ENCODE results near the gene TOMM40L.

The TOMM40L gene

DNA sequence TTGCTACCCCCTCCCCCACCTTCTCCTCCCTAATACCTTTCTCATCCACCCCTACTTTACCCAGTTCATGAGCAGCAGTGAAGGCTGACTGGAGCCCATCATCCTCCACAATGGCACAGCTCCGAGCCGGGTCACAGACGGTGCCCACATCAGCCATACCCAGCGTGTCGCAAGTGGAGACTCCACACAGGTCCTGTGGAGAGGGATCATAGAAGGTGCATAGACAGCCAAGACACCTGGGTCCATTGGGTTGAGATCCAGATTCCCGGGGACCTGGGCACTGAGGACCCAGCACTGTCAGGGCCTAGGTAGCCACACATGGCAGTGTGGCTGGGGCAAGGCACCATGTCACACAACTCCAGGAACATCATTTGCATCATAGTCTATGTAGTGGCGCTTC is 29.7 kb upstream of the TOMM40L start:
- DNase-seq (ENCODE audit: insufficient read length, low spot score) (no peak), FAIRE-seq (no peak)
- TF ChIP-seq POLR2AphosphoS5 (IDR thresholded peaks at IDR 0.05; ENCODE audit: low read depth, low read length) (no peak), SPI1 (IDR thresholded peaks at IDR 0.05; ENCODE audit: low read depth, low read length) (no peak), PAX5 (IDR thresholded peaks at IDR 0.05; ENCODE audit: insufficient read depth, low read length, severe bottlenecking) (no peak), TAF1 (IDR thresholded peaks at IDR 0.05; ENCODE audit: low read depth, low read length) (no peak), POLR2A (IDR thresholded peaks at IDR 0.05; ENCODE audit: low read depth, low read length) (no peak), POU2F2 (IDR thresholded peaks at IDR 0.05; ENCODE audit: low read depth, low read length) (no peak)

GRCh38 chr1:161196521-161197451 is 29.1 kb upstream of the TOMM40L start:
- FAIRE-seq (no peak), DNase-seq (ENCODE audit: insufficient read length, low spot score) (no peak)
- TF ChIP-seq POLR2AphosphoS5 (IDR thresholded peaks at IDR 0.05; ENCODE audit: low read depth, low read length) (no peak), PAX5 (IDR thresholded peaks at IDR 0.05; ENCODE audit: insufficient read depth, low read length, severe bottlenecking) (no peak), POLR2A (IDR thresholded peaks at IDR 0.05; ENCODE audit: low read depth, low read length) (no peak), SPI1 (IDR thresholded peaks at IDR 0.05; ENCODE audit: low read depth, low read length) (no peak), TAF1 (IDR thresholded peaks at IDR 0.05; ENCODE audit: low read depth, low read length) (no peak), POU2F2 (IDR thresholded peaks at IDR 0.05; ENCODE audit: low read depth, low read length) (no peak)

DNA sequence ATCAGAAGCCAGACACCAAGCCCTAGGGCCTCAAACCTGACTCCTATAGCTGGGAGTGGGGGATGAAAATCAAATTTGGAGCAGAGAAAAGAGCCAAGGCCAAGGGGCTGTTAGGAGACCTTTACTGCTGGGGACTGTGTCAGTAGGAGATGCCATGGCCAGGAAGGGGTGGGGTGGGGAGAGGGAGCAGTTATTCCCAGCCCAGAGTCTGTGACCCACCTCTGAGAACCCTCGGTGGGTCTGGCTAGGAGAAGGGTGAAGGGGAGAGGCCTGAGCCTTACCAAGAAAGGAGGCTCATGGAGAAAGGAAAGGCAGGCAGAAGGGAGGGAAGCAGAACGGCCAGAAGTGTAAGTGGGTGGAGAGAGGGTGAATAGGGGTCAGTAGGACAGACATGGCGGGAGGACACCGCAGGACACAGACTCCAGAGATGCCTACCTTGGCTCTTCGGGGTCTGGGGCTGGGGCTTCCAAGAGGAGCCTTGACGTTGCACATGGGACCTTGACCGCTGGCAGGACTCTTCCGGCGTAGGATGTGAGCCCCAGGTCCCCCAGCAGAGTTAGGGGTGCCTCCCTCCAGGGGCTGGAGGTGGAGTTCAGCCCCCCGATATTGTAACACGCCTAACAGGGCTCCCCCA is 28.2 kb upstream of the TOMM40L start:
- no peak for FAIRE-seq
- no peak for DNase-seq (ENCODE audit: insufficient read length, low spot score)
- TF ChIP-seq POU2F2 (IDR thresholded peaks at IDR 0.05; ENCODE audit: low read depth, low read length): no peak
- no peak for TF ChIP-seq TAF1 (IDR thresholded peaks at IDR 0.05; ENCODE audit: low read depth, low read length)
- no peak for TF ChIP-seq SPI1 (IDR thresholded peaks at IDR 0.05; ENCODE audit: low read depth, low read length)
- TF ChIP-seq POLR2A (IDR thresholded peaks at IDR 0.05; ENCODE audit: low read depth, low read length): no peak
- TF ChIP-seq POLR2AphosphoS5 (IDR thresholded peaks at IDR 0.05; ENCODE audit: low read depth, low read length): no peak
- TF ChIP-seq PAX5 (IDR thresholded peaks at IDR 0.05; ENCODE audit: insufficient read depth, low read length, severe bottlenecking): no peak

DNA sequence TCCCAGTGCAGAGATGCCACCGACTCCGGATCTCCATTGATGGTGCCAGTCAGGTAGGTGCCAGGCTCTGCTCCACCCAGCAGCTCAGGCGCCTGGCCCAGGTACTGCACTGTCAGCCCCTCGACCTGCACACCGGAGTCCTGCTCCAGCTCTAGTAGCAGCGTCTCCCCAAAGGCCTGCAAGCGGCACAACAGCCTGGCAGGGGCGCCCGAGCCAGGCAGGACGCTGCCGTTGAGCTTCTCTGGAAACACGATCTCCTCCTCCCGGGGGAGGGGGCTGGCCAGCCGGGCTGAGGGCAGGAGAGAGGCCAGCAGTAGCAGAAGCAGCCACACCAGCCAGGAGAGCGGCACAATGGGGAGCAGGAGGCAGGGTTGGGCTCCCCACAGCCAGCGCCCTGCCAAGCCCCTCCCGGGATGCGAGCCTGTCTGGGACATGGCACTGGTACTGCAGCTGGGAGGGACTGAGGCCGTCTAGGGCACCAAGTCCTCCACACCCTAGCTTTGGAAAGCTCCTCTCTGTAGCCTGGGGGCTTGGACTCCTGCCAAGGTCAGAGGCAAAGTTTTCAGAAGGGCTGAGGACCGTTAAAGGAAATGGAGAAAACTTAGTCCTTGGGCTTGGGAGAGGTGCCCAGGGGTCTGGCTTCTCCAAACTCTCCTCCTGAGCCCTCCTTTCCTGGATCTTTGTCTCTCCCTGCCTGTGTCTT is 27.5 kb upstream of the TOMM40L start:
- TF ChIP-seq SPI1 (IDR thresholded peaks at IDR 0.05; ENCODE audit: low read depth, low read length): no peak
- TF ChIP-seq TAF1 (IDR thresholded peaks at IDR 0.05; ENCODE audit: low read depth, low read length): no peak
- TF ChIP-seq PAX5 (IDR thresholded peaks at IDR 0.05; ENCODE audit: insufficient read depth, low read length, severe bottlenecking): no peak
- TF ChIP-seq POLR2AphosphoS5 (IDR thresholded peaks at IDR 0.05; ENCODE audit: low read depth, low read length): no peak
- no peak for TF ChIP-seq POU2F2 (IDR thresholded peaks at IDR 0.05; ENCODE audit: low read depth, low read length)
- TF ChIP-seq POLR2A (IDR thresholded peaks at IDR 0.05; ENCODE audit: low read depth, low read length): no peak
- DNase-seq (ENCODE audit: insufficient read length, low spot score) (no peak), FAIRE-seq (no peak)

DNA sequence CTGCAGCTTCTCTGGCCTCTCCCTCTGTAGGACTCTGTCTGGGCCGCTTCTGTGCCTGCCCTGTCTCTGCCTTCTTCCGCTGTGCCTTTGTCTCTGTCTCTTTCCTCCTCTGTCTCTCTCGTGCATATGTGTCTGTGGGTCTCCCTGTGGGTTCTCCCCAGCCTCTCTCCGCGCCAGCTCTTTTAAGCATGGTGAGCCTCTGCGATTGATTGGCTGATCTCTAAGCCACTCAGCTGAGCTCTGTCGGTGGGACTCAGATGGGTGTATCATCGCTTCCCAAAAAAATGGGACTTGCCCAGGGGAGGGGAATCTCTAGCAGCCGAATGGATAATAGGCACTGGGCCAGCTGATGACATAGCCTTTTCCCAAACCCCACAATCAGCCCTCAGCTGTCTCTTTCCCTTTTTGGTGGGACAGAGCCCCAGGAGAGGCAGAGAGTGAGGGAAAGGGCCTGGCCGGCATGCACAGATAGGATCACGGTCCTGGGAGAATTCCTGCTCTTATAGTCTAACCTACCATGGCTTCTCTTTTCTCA is 26.9 kb upstream of the TOMM40L start, which contains the start of gene ADAMTS4:
Gene ADAMTS4 (minus strand): TSS at position 158 of the 535 bp plus-strand sequence. CDS start 427 bp downstream, outside the sequence.
- no peak for TF ChIP-seq POLR2A (IDR thresholded peaks at IDR 0.05; ENCODE audit: low read depth, low read length)
- TF ChIP-seq PAX5 (IDR thresholded peaks at IDR 0.05; ENCODE audit: insufficient read depth, low read length, severe bottlenecking): no peak
- TF ChIP-seq POLR2AphosphoS5 (IDR thresholded peaks at IDR 0.05; ENCODE audit: low read depth, low read length): no peak
- DNase-seq (ENCODE audit: insufficient read length, low spot score) (no peak), FAIRE-seq (no peak)

DNA sequence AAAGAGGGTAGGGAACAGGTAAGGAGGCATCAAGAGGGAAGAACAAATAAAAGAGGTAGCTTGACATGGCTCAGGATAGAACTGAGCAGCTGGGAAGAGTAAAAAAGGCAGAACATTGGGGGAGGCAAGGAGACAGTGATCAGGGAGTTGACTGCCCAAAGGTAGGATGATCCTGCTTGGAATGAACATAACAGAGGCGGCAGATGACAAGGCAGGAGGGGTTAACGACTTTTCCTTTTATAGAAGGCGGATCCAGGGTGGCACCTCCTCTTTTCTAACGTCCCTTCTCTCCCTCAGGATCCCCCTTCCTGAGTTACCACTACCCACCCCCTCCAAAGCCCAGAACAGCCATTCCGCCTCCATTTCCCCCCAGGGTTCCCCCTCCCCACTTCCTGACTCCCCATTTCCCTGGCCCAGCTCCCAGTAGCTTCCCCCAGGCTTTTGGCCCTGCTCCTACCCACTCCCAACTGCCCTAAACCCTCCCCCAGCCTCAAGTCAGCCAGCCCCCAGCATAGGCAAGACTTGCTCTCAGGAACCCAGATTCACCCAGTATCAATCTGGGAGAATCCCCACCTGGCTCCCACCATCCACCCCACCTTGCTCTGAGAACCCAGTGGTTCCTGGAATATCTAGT is 26.2 kb upstream of the TOMM40L start:
- FAIRE-seq: no peak
- DNase-seq (ENCODE audit: insufficient read length, low spot score): no peak
- TF ChIP-seq SPI1 (IDR thresholded peaks at IDR 0.05; ENCODE audit: low read depth, low read length) (no peak), POLR2AphosphoS5 (IDR thresholded peaks at IDR 0.05; ENCODE audit: low read depth, low read length) (no peak), PAX5 (IDR thresholded peaks at IDR 0.05; ENCODE audit: insufficient read depth, low read length, severe bottlenecking) (no peak), POLR2A (IDR thresholded peaks at IDR 0.05; ENCODE audit: low read depth, low read length) (no peak), POU2F2 (IDR thresholded peaks at IDR 0.05; ENCODE audit: low read depth, low read length) (no peak), TAF1 (IDR thresholded peaks at IDR 0.05; ENCODE audit: low read depth, low read length) (no peak)

GRCh38 chr1:161200421-161200991 is 25.4 kb upstream of the TOMM40L start:
- DNase-seq (ENCODE audit: insufficient read length, low spot score): no peak
- FAIRE-seq: no peak
- TF ChIP-seq POLR2A (IDR thresholded peaks at IDR 0.05; ENCODE audit: low read depth, low read length): no peak
- TF ChIP-seq TAF1 (IDR thresholded peaks at IDR 0.05; ENCODE audit: low read depth, low read length): no peak
- TF ChIP-seq POLR2AphosphoS5 (IDR thresholded peaks at IDR 0.05; ENCODE audit: low read depth, low read length): no peak
- TF ChIP-seq PAX5 (IDR thresholded peaks at IDR 0.05; ENCODE audit: insufficient read depth, low read length, severe bottlenecking): no peak
- TF ChIP-seq POU2F2 (IDR thresholded peaks at IDR 0.05; ENCODE audit: low read depth, low read length): no peak
- TF ChIP-seq SPI1 (IDR thresholded peaks at IDR 0.05; ENCODE audit: low read depth, low read length): no peak
